ENCODE results near the gene CITED1. TPM values are rescaled to one million over a fixed set of nuclear protein-coding genes. Genes with fewer than 3 reads are reported as not detected.

Gene CITED1
- total and polyA plus RNA-seq, 7 experiments from 2014 or later: 1.5 TPM; not detected in 6

- Histone ChIP-seq H3K4me1 (ENCODE audit: control insufficient read depth in 2 of 2, insufficient read depth in 2 of 2, low read length in 2 of 2) (peaks cover 16 to 30% of the 10 kb centered on the region in 2 donors), H3K27ac (ENCODE audit: low read depth, low read length) (no peak overlapping the region), H3K27me3 (ENCODE audit: control insufficient read depth in 2 of 2, insufficient read depth in 2 of 2, low read length in 2 of 2) (no peaks in the 10 kb centered on the region), H3K9me3 (ENCODE audit: control insufficient read depth in 2 of 3, low read length in 3 of 3) (no peaks in the 10 kb centered on the region), H3K36me3 (ENCODE audit: control insufficient read depth in 2 of 3, insufficient read depth in 3 of 3, low read length in 3 of 3) (peaks cover 15 to 78% (median 17%) of the 10 kb centered on the region in 3 experiments), H3K4me3 (ENCODE audit: low read length) (no peak overlapping the region)
- Mint-ChIP-seq H3K27me3 (no peaks in the 10 kb centered on the region), H3K4me3 (no peak overlapping the region), H3K4me1 (peaks cover 13 to 54% (median 39%) of the 10 kb centered on the region in 7 donors), H3K9me3 (no peaks in the 10 kb centered on the region), H3K36me3 (peaks cover 0 to 63% (median 36%) of the 10 kb centered on the region in 5 donors), H3K27ac (peak overlapping the region in 5 of 9 donors; percentile 8 to 76 (median 40))
- ATAC-seq (no peak), DNase-seq (no peak)
- CTCF ChIA-PET: no interaction called here
- POLR2A ChIA-PET: no interaction called here
- intact Hi-C loops (cut with micrococcal nuclease): loop anchor here (10.0 kb wide), 5 partner anchors 87 to 1673 kb away; partner anchors contain the start of genes PIN4 (in 1 of the 2) and SNX12 (in 1 of the 2)
Observed at GRCh38 chrX:72271812-72272211, 33.9 kb downstream of the CITED1 start.

DNA sequence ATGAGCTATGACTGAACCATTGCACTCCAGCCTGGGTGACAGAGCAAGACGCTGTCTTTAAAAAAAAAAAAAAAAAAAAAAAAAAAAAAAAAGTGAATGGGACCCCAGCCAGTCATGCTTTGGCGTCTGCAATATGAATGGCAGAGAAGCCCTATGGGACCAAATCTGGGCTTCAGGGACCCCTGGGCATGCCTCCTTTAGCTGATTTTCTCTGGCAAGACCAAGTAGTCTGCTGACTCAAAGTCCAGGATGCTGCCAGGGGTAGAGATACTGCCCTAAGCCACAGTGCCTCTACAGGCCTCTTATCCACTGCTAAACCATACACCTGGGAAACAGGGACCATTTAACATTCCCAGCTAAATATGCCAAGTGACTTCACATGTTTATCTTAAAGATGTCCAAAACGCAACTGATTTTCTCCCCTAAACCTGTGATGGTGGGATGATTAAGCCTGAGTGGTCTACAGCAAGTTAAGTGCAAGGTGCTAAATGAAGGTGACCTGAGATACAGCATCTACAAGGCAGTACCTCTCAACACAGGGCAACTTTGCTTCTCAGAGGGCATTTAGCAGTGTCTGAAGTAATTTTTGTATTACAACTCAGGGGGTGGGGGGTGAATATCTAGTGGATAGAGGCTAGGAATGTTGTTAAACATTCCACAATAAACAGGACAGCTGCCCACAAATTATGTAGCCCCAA, 34.5 kb downstream of the CITED1 start:
- H3K4me3 Mint-ChIP-seq: peak overlapping the region in 1 of 10 donors; percentile 7
- Histone ChIP-seq H3K27ac (ENCODE audit: low read depth, low read length) (no peak overlapping the region), H3K36me3 (ENCODE audit: control insufficient read depth in 2 of 3, insufficient read depth in 3 of 3, low read length in 3 of 3) (peaks cover 15 to 78% (median 17%) of the 10 kb centered on the region in 3 experiments), H3K9me3 (ENCODE audit: control insufficient read depth in 2 of 3, low read length in 3 of 3) (no peaks in the 10 kb centered on the region), H3K4me3 (ENCODE audit: low read length) (no peak overlapping the region), H3K4me1 (ENCODE audit: control insufficient read depth in 2 of 2, insufficient read depth in 2 of 2, low read length in 2 of 2) (peaks cover 16 to 30% of the 10 kb centered on the region in 2 donors), H3K27me3 (ENCODE audit: control insufficient read depth in 2 of 2, insufficient read depth in 2 of 2, low read length in 2 of 2) (no peaks in the 10 kb centered on the region)
- ChIA-PET CTCF (no interaction called here), POLR2A (interaction anchor here (0.8 kb wide), 1 partner anchor 90 kb away, joined by 3 read pairs; the partner anchor contains the start of gene PIN4)
- DNase-seq: no peak
- no peaks in the 10 kb centered on the region for H3K9me3 Mint-ChIP-seq
- no peak for ATAC-seq
- H3K27ac Mint-ChIP-seq: peak overlapping the region in 3 of 9 donors; percentile 21 to 60 (median 40)
- H3K4me1 Mint-ChIP-seq: peaks cover 13 to 54% (median 39%) of the 10 kb centered on the region in 7 donors
- peaks cover 0 to 63% (median 36%) of the 10 kb centered on the region in 5 donors for H3K36me3 Mint-ChIP-seq
- H3K27me3 Mint-ChIP-seq: no peaks in the 10 kb centered on the region
- intact Hi-C loops (cut with micrococcal nuclease): loop anchor here (10.0 kb wide), 5 partner anchors 86 to 1674 kb away; partner anchors contain the start of genes PIN4 (in 1 of the 2) and SNX12 (in 1 of the 2)

- DNase-seq (no peak), ATAC-seq (no peak)
- Mint-ChIP-seq H3K4me3 (no peak overlapping the region), H3K27ac (peak overlapping the region in 1 of 9 donors; percentile 78), H3K9me3 (no peaks in the 10 kb centered on the region), H3K27me3 (no peaks in the 10 kb centered on the region), H3K4me1 (peaks cover 13 to 46% (median 31%) of the 10 kb centered on the region in 7 donors), H3K36me3 (peaks cover 0 to 59% (median 31%) of the 10 kb centered on the region in 5 donors)
- peaks cover 10 to 22% of the 10 kb centered on the region in 2 donors for H3K4me1 ChIP-seq (ENCODE audit: control insufficient read depth in 2 of 2, insufficient read depth in 2 of 2, low read length in 2 of 2)
- no peak overlapping the region for H3K4me3 ChIP-seq (ENCODE audit: low read length)
- peaks cover 14 to 73% (median 15%) of the 10 kb centered on the region in 3 experiments for H3K36me3 ChIP-seq (ENCODE audit: control insufficient read depth in 2 of 3, insufficient read depth in 3 of 3, low read length in 3 of 3)
- H3K9me3 ChIP-seq (ENCODE audit: control insufficient read depth in 2 of 3, low read length in 3 of 3): no peaks in the 10 kb centered on the region
- no peaks in the 10 kb centered on the region for H3K27me3 ChIP-seq (ENCODE audit: control insufficient read depth in 2 of 2, insufficient read depth in 2 of 2, low read length in 2 of 2)
- ChIA-PET CTCF (no interaction called here), POLR2A (no interaction called here)
- no peak overlapping the region for H3K27ac ChIP-seq (ENCODE audit: low read depth, low read length)
- intact Hi-C loops (cut with micrococcal nuclease): loop anchor here (10.0 kb wide), 5 partner anchors 86 to 1674 kb away; partner anchors contain the start of genes PIN4 (in 1 of the 2) and SNX12 (in 1 of the 2)
Observed at GRCh38 chrX:72270316-72270866, 35.3 kb downstream of the CITED1 start.

DNA sequence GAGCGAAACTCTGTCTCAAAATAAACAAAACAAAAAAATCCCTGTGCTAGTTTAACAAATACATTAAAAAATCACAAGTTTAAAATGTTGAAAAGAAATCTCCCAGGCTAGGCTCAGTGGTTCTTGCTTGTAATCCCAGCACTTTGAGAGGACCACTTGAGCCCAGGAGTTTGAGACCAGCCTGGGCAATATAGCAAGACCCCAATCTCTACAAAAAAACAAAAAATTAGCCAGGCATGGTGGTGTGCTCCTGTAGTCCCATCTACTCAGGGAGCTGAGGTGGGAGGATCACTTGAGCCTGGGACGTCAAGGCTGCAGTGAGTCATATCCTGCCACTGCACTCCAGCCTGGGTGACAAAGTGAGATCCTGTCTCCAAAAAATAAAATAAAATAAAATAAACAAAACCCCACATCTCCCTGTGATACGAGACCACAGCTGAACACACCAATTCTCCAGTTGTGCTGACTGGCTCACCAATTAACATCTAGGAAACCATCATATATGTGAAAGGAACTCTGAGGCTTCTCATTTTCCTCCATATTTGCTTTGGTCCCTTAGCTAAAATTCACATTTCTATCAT, 36.0 kb downstream of the CITED1 start:
- intact Hi-C loops (cut with micrococcal nuclease): loop anchor here (10.0 kb wide), 5 partner anchors 85 to 1675 kb away; partner anchors contain the start of genes PIN4 (in 1 of the 2) and SNX12 (in 1 of the 2)
- ChIA-PET CTCF (no interaction called here), POLR2A (no interaction called here)
- H3K4me1 Mint-ChIP-seq: peaks cover 10 to 41% (median 24%) of the 10 kb centered on the region in 7 donors
- DNase-seq: no peak
- Histone ChIP-seq H3K4me3 (ENCODE audit: low read length) (no peak overlapping the region), H3K36me3 (ENCODE audit: control insufficient read depth in 2 of 3, insufficient read depth in 3 of 3, low read length in 3 of 3) (peaks cover 8 to 66% (median 15%) of the 10 kb centered on the region in 3 experiments), H3K27ac (ENCODE audit: low read depth, low read length) (no peak overlapping the region), H3K4me1 (ENCODE audit: control insufficient read depth in 2 of 2, insufficient read depth in 2 of 2, low read length in 2 of 2) (peaks cover 6 to 17% of the 10 kb centered on the region in 2 donors), H3K27me3 (ENCODE audit: control insufficient read depth in 2 of 2, insufficient read depth in 2 of 2, low read length in 2 of 2) (no peaks in the 10 kb centered on the region), H3K9me3 (ENCODE audit: control insufficient read depth in 2 of 3, low read length in 3 of 3) (no peaks in the 10 kb centered on the region)
- no peak for ATAC-seq
- peaks cover 0 to 55% (median 26%) of the 10 kb centered on the region in 5 donors for H3K36me3 Mint-ChIP-seq
- peak overlapping the region in 3 of 9 donors; percentile 33 to 78 (median 38) for H3K27ac Mint-ChIP-seq
- H3K4me3 Mint-ChIP-seq: no peak overlapping the region
- no peaks in the 10 kb centered on the region for H3K27me3 Mint-ChIP-seq
- H3K9me3 Mint-ChIP-seq: no peaks in the 10 kb centered on the region

GRCh38 chrX:72268597-72269365, 36.9 kb downstream of the CITED1 start:
- H3K9me3 ChIP-seq (ENCODE audit: control insufficient read depth in 2 of 3, low read length in 3 of 3): no peaks in the 10 kb centered on the region
- Mint-ChIP-seq H3K27me3 (no peaks in the 10 kb centered on the region), H3K4me3 (no peak overlapping the region), H3K36me3 (peaks cover 0 to 45% (median 17%) of the 10 kb centered on the region in 5 donors), H3K4me1 (peaks cover under 1 to 31% (median 15%) of the 10 kb centered on the region in 7 donors), H3K9me3 (no peaks in the 10 kb centered on the region), H3K27ac (peak overlapping the region in 1 of 9 donors; percentile 3)
- H3K27me3 ChIP-seq (ENCODE audit: control insufficient read depth in 2 of 2, insufficient read depth in 2 of 2, low read length in 2 of 2): no peaks in the 10 kb centered on the region
- no peak overlapping the region for H3K4me3 ChIP-seq (ENCODE audit: low read length)
- no peak overlapping the region for H3K27ac ChIP-seq (ENCODE audit: low read depth, low read length)
- H3K4me1 ChIP-seq (ENCODE audit: control insufficient read depth in 2 of 2, insufficient read depth in 2 of 2, low read length in 2 of 2): peaks cover 0 to 9% of the 10 kb centered on the region in 2 donors
- intact Hi-C loops (cut with micrococcal nuclease): no loop called here
- ATAC-seq (no peak), DNase-seq (no peak)
- H3K36me3 ChIP-seq (ENCODE audit: control insufficient read depth in 2 of 3, insufficient read depth in 3 of 3, low read length in 3 of 3): peaks cover 8 to 57% (median 9%) of the 10 kb centered on the region in 3 experiments
- CTCF ChIA-PET: interaction anchor here (0.6 kb wide), 1 partner anchor 102 kb away, joined by 3 read pairs; no protein-coding TSS in a partner anchor
- POLR2A ChIA-PET: interaction anchor here (1.9 kb wide), 1 partner anchor 9 kb away, joined by 6 read pairs; the partner anchor contains the start of gene RPS4X

- Histone ChIP-seq H3K36me3 (ENCODE audit: control insufficient read depth in 2 of 3, insufficient read depth in 3 of 3, low read length in 3 of 3) (peaks cover 0 to 23% (median 0%) of the 10 kb centered on the region in 3 experiments), H3K27ac (ENCODE audit: low read depth, low read length) (no peak overlapping the region), H3K4me3 (ENCODE audit: low read length) (no peak overlapping the region), H3K4me1 (ENCODE audit: control insufficient read depth in 2 of 2, insufficient read depth in 2 of 2, low read length in 2 of 2) (no peaks in the 10 kb centered on the region), H3K27me3 (ENCODE audit: control insufficient read depth in 2 of 2, insufficient read depth in 2 of 2, low read length in 2 of 2) (no peaks in the 10 kb centered on the region), H3K9me3 (ENCODE audit: control insufficient read depth in 2 of 3, low read length in 3 of 3) (no peaks in the 10 kb centered on the region)
- ATAC-seq: no peak
- ChIA-PET CTCF (no interaction called here), POLR2A (no interaction called here)
- H3K4me1 Mint-ChIP-seq: peaks cover 0 to 6% (median 0%) of the 10 kb centered on the region in 7 donors
- no peak for DNase-seq
- peaks cover 0 to 42% (median 5%) of the 10 kb centered on the region in 5 donors for H3K36me3 Mint-ChIP-seq
- intact Hi-C loops (cut with micrococcal nuclease): no loop called here
- no peaks in the 10 kb centered on the region for H3K27me3 Mint-ChIP-seq
- H3K4me3 Mint-ChIP-seq: no peak overlapping the region
- no peak overlapping the region for H3K27ac Mint-ChIP-seq
- H3K9me3 Mint-ChIP-seq: no peaks in the 10 kb centered on the region
Observed at GRCh38 chrX:72265263-72265662, 40.5 kb downstream of the CITED1 start.
